GM18499 (cell line): Measurements from ENCODE around the gene S100A1.
A peak's percentile ranks its signal among the peaks of the same experiment; 100 is the strongest.
"Not testable (repeated sequence)": the region's sequence is repeated elsewhere in the genome, so short reads cannot be mapped to it uniquely, and the experiment has no call there.

ENCODE experiments used
- ATAC-seq: cut with Tn5 transposase; IDR thresholded peaks from one replicate; pipeline ENCODE4 v1.9.1; 2021; ENCODE audit warnings: moderate number of reproducible peaks; ENCODE audit not compliant: insufficient read depth, unreplicated experiment

Gene S100A1

DNA sequence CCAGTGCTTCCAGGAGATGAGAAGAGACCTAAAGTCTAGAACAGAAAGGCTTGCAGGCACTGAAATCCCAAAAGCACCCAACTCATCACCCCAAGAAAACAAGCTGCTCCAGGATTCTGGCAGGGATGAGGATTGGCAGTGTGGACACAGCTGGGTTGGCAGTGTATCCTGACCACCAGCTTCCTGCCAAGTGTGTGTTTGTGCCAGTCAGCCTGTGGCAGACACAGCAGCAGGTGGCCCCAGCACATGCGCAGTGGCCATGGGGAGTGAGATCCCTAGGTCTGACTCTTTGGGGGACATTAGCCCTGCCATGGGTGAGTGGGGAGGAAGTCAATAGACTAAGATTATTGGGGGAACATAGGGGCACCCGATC lies 21.6 kb downstream of the S100A1 start:
- ATAC-seq, result no peak

DNA sequence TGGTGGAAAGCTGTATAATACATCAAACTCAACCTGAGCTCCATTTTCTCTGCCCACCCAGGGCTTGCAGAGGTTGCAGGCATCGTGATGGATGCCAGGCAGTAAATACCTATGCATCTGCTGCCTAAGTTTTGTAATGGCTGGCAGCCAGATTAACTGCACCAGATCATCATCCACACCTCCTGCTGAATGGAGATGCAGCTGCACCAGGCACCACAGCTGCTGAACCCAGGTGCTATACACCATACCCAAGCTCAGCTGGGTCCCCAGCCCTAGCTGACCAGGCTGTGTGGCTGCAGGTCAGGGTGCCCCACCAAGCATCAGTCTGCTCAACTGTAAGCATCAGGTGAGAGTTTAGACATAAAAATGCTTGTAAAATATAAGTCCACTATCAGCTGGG lies 23.5 kb downstream of the S100A1 start:
- no peak for ATAC-seq

DNA sequence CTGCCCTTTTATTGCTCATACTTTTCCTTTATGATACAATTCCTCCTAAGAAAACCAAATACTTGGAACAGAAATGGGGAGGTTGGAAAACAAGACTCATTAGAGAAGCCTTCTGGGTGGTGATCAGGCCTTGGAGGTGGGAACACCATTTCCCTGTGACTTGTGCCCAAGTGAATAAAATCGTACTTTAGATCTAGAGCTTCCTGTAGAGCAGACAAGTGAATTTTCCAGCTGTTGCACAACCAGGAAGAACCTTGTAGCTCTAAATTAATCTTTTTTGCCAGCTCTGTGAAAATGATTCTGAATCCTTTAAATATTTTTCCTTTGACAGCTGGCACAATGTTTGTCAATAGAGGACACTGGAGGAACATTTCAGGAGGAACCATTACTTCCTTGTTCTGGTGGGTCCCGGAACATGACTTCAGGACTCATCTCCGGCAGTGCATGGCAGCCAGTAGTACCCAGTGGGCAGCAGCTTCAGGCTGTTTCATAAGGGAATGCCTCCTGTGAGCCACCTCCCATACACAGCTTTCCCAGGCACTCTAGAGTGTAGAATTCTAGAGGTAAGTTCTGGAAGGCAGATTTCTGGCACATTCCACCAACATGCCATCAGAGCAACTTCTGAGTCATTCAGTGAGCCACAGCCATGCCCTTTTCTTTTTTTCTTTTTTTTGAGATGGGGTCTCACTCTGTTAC lies 24.7 kb downstream of the S100A1 start:
- no peak for ATAC-seq

DNA sequence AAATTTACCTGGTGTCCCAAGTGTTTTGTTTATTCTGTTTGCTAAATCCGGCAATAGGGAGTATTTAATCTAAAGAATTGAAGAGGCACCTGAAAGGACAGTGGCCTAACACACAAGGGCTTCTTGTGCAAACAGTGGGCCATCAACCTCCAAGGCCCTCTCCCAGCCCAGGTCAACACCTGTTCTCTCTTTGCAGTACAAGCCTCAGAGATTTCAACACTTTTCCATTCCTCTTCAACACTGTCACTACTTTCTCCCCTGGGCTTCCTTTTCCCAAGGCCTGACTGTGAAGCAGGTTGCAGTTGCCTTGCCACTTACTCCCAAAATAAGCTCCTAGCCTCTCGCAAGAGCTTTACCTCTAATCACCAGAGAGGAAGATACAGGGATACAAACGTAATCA lies 27.1 kb downstream of the S100A1 start:
- no peak for ATAC-seq

DNA sequence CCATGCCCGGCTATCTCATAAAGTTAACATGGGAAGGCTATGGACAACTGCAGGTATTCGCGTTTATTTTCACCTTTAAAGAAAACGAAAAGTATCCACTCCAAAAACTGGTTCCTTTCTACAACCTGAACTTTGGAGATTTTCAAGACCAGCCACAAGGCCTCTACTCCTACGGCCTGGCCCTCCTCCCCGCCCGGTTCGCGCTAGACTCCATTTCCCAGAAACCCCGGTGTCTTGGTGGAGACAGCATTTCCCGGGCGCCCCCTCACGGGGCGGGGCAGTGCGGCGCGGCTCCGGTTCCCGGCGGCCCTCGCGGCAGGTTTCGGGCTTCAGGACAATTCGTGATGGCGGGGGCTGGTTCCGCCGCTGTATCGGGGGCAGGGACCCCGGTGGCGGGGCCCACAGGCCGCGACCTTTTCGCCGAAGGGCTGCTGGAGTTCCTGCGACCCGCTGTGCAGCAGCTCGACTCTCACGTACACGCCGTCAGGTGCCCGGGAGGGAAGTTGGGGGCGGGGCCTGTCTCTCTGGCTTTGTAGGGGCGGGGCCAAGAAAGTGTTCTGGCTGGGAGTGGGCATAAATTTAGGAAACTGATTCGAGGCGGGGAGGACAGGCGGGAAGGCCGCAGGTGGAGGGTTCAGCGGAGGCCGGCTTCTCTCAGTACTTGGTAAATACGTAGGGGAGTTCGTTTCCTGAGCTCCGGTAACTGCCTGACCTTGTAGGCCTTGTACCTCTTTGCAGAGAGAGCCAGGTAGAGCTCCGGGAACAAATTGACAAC lies 30.4 kb downstream of the S100A1 start, which contains the start of gene SNAPIN:
Gene SNAPIN (plus strand): TSS at position 304 of the 775 bp plus-strand sequence. CDS start 41 bp downstream, at position 345.
- no peak for ATAC-seq

DNA sequence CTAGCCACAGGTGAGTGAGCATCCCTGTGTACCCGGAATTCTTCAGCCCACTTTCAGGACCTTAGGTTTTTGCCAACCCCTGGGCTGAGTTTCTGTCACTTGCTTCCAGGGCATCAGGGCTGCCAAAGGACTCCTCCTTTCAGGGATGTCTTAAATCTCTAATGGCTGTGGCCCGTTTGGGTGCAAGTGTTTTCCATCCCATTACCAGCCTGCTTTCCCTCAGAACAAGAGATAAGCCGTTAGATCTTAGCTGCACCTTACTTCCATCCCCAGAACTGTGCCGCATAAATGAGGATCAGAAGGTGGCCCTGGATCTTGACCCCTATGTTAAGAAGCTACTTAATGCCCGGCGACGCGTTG lies 30.9 kb downstream of the S100A1 start:
- ATAC-seq, result no peak

DNA sequence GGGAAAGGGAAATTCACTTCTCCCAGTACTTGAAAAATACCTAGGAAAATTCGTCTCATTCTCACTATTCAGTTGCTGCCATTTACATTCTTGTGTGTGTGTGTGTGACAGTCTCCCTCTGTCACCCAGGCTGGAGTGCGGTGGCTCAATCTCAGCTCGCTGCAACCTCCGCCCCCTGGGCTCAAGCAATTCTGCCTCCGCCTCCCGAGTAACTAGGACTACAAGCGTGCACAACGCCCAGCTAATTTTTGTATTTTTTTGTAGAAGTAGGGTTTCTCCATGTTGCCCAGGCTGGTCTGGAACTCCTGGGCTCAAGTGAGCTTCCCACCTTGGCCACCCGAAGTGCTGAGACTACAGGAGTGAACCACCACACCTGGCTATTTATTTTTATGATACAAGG lies 31.4 kb downstream of the S100A1 start:
- no peak for ATAC-seq

DNA sequence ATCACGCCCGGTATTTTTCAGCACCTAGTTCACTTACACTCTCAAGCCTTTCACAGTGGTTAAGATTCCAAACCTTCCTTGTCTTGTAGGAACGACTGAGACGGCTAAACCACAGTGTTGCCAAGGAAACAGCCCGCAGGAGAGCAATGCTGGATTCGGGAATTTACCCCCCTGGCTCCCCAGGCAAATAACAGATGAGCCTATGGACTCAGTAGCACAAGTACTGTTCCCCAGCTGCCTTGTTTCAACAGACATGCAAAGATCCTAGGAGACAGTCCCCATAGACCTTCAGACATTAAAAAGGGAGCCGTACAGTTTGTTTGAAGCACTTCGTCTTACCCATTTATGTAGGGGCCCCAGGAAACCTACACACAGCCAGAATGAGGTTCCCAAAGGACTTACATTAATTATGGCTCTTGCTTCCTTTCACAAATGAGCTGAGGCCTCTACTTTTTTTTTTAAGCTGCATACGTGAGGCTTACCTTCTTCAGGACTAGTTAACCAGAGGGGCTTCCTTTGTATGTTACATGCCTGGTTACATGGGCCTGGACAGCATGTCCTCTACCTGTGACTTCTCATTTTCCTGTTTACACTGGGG lies 33.0 kb downstream of the S100A1 start:
- no peak for ATAC-seq

DNA sequence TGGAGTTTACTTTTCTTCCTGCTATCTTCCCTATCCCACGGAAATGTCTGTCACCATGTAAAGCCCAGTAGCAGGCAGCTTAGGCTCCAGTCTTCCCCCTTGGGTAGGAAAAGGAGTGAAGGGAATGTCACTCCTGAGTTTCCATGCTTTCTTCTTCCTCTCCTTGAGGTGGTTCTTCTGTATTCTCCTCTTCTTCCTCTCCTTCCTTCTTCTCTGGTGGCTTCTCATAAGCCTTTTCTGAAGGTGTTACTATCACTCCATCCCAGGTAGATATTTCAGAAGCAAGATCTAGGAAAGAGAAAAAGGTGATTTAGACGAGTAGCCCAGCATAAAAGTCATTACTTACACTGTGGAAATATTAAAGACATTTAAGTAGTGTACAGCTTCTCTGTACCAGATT lies 34.0 kb downstream of the S100A1 start:
- ATAC-seq, result no peak

DNA sequence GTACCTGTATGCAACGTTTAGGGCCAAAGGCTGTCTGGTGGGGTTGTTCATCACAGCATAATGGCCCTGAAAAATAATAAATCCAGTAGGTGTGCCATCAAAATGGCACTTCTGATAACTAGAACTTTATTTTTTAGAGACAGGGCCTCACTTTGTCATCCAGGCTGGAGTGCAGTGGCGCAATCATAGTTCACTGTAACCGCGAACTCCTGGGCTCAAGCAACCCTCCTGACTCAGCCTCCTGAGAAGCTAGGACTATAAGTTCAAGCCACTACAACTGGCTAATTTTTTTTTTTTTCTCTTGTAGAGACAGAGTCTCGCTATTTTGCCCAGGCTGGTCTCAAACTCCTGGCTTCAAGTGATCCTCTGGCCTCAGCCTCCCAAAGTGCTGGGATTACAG lies 35.0 kb downstream of the S100A1 start:
- ATAC-seq, result no peak

DNA sequence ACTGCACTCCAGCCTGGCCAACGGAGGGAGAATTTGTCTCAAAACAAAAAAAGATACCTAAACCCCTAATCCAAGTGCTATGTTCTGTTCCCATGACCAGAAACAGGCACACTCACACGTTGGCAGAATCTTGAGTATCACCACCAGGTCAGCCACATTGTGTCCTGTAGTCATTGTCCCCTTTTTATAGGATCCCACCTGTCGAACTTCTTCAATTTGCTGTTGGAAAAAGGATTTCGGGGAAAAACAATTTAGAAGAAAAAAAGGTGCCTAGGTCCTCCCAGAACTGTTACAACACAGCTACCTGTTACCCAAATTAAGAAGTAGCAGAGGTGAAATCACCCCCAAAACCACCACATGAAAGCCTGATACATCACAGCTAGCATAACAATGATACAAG lies 39.2 kb downstream of the S100A1 start:
- no peak for ATAC-seq

DNA sequence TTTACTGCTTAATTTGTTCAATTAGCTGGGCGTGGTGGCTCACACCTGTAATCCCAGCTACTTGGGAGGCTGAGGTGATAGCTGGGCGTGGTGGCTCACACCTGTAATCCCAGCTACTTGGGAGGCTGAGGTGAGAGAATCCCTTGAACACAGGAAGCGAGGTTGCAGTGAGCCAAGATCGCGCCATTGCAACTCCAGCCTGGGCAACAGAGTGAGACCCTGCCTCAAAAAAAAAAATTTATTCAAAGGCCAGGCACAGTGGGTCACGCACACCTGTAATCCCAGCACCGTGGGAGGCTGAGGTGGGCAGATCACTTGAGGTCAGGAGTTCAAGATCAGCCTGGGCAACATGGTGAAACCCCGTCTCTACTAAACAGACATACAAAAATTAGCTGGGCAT lies 40.4 kb downstream of the S100A1 start:
- not testable (repeated sequence) for ATAC-seq

DNA sequence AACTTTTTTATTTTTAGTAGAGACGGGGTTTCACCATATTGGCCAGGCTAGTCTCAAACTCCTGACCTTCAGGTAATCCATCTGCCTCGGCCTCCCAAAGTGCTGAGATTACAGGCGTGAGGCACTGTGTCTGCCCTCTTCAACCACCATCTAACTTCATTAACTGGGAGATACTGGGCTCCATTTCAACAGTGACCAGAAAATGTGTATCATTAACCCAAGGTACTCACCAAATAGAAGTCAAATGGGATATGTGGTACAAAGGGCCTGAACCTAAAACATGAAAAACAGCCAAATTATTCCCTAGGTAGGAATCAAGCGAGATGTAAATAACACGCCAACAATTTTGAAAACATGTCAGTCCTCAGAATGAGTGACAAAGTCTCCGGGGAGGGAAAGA lies 41.4 kb downstream of the S100A1 start:
- ATAC-seq, result no peak

DNA sequence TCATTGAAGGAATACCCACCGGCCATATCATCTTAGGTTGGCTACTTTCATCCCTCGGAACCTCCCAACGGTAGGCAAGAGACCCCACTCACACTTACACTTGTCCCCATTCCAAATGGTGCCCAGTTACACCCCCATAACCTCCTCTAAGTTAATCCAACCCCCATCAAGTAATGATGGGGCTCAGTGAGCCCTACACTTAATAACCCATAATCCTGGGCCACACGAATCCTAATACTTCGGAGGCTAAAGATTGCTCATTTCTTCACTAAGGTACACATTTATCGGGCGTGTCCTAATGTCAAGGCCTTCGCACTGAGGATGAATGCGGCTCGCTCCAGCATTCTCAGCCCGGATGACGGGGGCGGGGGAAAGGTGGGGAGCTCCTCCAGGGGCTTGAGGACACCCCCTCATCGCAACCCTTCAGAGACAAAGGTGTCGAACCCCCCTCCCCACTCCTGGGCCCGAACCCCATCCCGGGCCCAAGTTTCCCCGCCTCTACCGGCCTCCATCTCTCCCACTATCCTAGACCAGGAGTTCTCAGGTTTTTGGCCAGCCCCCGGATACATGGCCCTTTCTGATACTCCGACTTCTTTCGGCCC lies 42.1 kb downstream of the S100A1 start:
- no peak for ATAC-seq

DNA sequence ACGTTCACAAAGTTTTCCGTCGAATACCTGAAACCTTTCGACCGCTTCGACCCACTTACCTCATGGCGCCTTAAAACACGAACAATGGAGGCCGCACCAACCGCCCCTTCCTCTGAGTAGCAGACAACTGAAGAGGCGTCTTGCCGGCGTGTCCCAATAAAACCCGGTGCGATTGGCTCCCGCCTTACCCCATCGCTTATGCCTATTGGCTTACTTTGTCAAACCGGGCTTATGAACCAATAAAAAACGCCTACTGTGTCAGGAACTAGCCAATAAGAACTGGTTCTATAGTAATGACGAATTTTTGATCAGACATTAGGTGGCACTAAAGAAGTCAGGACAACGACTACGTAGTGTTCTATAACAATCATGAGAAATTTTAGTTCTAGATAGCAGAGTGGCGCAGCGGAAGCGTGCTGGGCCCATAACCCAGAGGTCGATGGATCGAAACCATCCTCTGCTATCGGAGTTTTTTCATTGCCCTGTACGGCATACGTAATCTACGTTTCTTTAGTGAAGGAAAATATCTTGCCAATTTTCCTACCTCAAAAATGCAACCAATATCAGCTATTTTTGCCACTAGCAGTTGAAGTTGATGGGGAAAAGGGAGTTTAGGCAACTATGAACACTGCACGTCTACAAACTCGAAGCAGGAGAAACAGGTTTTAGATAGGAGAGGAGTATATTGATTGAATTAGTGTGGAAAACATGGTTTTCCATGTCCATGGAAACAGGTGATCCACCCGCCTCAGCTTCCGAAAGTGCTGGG lies 42.8 kb downstream of the S100A1 start, which contains the start of gene ILF2:
Gene ILF2 (minus strand): TSS at position 135 of the 769 bp plus-strand sequence. CDS start 71 bp downstream, at position 64.
- ATAC-seq, result peak; percentile 88

DNA sequence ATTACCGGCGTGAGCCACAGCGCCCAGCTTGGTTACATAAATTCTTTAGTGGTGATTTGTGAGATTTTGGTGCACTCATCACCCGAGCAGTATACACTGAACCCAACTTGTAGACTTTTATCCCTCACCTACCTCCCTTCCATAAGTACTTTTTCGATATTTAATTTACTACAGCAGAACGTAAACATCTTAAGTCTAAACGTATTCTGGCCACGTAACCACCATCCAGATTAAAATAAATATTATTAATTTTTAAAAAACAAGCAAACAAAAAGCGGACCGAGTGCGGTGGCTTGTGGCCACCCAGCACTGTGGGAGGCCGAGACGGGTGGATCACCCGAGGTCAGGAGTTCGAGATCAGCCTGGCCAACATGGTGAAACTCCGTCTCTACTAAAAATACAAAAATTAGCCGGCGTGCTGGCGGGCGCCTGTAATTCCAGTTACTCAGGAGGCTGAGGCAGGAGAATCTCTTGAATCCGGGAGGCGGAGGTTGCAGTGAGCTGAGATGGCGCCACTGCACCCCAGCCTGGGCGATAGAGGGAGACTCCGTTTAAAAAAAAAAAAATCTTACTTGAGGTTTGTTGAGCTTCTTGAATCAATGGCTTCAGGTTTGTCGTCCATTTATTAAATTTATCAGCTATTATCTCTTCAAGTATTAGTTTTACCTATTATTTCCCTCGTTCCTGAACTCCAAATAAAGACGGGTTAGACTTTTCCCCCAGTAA lies 43.6 kb downstream of the S100A1 start:
- not testable (repeated sequence) for ATAC-seq

DNA sequence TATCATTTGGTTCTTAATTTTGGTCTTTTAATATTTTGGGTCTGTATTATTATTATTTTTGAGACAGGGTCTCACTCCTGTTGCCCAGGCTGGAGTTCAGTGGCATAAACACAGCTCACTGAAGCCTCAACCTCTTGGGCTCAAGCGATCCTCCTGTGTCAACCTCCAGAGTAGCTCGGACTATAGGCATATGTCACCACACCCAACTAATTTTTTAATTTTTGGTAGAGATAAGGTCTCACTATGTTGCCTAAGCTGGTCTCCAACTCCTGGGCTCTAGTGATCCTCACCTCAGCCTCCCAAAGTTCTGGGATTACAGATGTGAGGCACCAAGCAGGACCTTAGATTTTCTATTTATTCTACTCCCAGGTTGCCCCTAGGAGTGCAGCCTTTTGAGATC lies 45.3 kb downstream of the S100A1 start:
- ATAC-seq, result no peak

DNA sequence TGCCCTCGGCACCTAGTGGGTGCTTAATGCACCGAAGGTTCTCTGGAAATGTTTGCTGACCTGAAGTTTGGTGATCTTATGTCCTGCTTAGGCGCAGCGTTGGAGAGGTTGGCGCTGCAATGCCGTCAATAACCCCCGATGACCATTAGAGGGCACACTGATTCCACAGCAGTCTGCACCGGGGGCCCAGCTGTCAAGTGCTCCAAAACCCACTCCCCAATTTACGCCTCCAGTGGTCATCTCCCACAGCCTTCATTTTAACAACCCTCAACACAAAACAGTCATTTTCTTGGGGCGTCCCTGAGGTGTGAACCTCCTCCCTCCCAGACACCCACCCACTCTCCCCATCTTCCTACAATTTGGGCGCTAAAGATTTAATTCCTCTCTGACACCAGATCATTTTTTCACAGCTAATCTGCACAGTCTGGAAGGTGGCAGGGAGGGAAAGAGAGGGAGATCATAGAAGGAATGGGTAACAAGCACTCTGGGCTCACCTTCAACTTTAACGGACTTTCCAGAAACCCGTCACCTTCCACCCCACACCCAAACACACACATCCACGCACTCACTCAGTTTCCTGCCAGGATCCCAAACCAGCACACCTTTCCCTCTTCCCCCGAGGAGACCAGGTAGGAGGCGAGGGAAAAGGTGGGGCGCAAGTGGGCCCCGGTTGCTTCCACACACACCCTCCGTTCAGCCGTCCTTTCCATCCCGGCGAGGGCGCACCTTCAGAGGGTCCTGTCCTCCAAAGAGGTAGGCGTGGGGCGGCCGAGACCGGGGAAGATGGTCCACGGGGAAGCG lies 49.7 kb downstream of the S100A1 start:
- ATAC-seq, result no peak
